ENCODE results near the gene CCDC134. TPM values are rescaled to one million over a fixed set of nuclear protein-coding genes. Genes with fewer than 3 reads are reported as not detected.

CCDC134 gene
- total and polyA plus RNA-seq, 9 of the 15 experiments (the other 6 are each of a cell fraction or from before 2014, with no cell fraction given): 0.56 to 11.9 (median 5.3) TPM

DNA sequence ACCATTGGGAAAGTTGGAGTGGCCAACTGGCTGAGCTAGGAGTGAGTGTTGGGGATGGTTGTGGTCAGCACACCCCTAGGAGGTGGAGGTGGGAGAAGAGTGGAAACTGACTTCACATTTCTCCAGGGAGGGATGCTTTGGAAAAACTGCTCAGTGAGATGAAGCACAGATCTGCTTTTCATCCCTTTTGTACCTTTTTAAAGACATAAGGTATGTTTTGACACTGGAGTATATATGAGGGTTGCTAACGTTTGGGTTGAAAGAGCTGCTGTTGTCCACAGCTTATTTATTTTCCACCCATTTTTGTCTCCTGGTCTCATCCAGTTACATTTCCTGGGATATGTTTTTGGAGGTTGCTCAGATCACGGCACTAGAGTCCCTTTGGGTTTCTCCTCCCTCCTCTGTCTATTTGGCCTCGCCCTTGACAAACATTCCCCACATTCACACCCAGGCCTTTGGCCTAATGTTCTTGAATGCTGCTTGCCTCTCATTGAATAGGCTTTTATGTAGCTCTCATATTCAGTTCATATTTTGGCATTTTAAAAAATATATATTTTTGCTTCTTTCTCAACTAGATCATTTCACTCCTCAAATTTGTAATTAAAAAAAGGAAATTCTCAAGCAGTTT, 40.7 kb downstream of the CCDC134 start:
- no TSS peak for BruUV-seq (replicated peaks)
- H3K36me3 ChIP-seq (ENCODE audit: control insufficient read depth, insufficient read depth, low read length): peaks cover 64% of the 10 kb centered on the region
- H3K4me2 ChIP-seq (ENCODE audit: insufficient read depth, low read length): no peak overlapping the region
- 66% methylated on average over 3 of the region's 3 CpGs for WGBS (ENCODE audit: insufficient coverage, low coverage, missing lambda C conversion rate)
- no peaks in the 10 kb centered on the region for H3K9me3 ChIP-seq (replicated peaks; ENCODE audit: control insufficient read depth, insufficient read depth, low read depth, low read length)
- ATAC-seq (no peak), FAIRE-seq (no peak), DNase-seq (ENCODE audit: extremely low read depth in 1 of 4, low spot score in 3 of 4) (no peak)
- H2AFZ ChIP-seq (ENCODE audit: low read depth, low read length): no peak overlapping the region
- in situ Hi-C loops (cut with MboI): no loop called here
- intact Hi-C loops (cut with micrococcal nuclease): no loop called here
- H3K27ac ChIP-seq (ENCODE audit: extremely low read depth, low read depth, low read length): no peak overlapping the region
- peaks cover 96% of the 10 kb centered on the region for H3K79me2 ChIP-seq (ENCODE audit: control insufficient read depth, insufficient read depth, low read length)
- ChIA-PET CTCF (ENCODE audit: low intra/inter-chr PET ratio) (no interaction called here), POLR2A (no interaction called here)
- H3K27me3 ChIP-seq (ENCODE audit: control insufficient read depth in 2 of 2, insufficient read depth in 2 of 2, low read length in 2 of 2): no peaks in the 10 kb centered on the region
- H3K4me3 ChIP-seq: no peak overlapping the region
- H4K20me1 ChIP-seq (replicated peaks; ENCODE audit: control insufficient read depth, insufficient read depth, low read length): peaks cover 53% of the 10 kb centered on the region
- no peak overlapping the region for H3K9ac ChIP-seq (ENCODE audit: insufficient read depth in 1 of 2, low read depth in 2 of 2, low read length in 2 of 2)
- H3K9me1 ChIP-seq (ENCODE audit: control insufficient read depth, insufficient read depth, low read length): peaks cover 20% of the 10 kb centered on the region
- H3K4me1 ChIP-seq (replicated peaks in 1 of 2; ENCODE audit: control insufficient read depth in 2 of 2, insufficient read depth in 2 of 2, low read length in 2 of 2): peaks cover 15 to 68% of the 10 kb centered on the region in 2 experiments
- TF ChIP-seq NFATC3 (IDR thresholded peaks at IDR 0.05): no peak
- TF ChIP-seq, protein P1, sequence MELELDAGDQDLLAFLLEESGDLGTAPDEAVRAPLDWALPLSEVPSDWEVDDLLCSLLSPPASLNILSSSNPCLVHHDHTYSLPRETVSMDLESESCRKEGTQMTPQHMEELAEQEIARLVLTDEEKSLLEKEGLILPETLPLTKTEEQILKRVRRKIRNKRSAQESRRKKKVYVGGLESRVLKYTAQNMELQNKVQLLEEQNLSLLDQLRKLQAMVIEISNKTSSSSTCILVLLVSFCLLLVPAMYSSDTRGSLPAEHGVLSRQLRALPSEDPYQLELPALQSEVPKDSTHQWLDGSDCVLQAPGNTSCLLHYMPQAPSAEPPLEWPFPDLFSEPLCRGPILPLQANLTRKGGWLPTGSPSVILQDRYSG (tag; conservative IDR thresholded peaks at IDR 0.05; ENCODE audit: low read depth): no peak
- TF ChIP-seq TFE3 (CRISPR knock-in tag; IDR thresholded peaks at IDR 0.05): no peak
- no peak for TF ChIP-seq ATF1 (CRISPR knock-in tag; IDR thresholded peaks at IDR 0.05)
- TF ChIP-seq ATF1 (tag; IDR thresholded peaks at IDR 0.05): no peak
- TF ChIP-seq, protein P2, sequence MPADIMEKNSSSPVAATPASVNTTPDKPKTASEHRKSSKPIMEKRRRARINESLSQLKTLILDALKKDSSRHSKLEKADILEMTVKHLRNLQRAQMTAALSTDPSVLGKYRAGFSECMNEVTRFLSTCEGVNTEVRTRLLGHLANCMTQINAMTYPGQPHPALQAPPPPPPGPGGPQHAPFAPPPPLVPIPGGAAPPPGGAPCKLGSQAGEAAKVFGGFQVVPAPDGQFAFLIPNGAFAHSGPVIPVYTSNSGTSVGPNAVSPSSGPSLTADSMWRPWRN (IDR thresholded peaks at IDR 0.05; ENCODE audit: low read depth): no peak
- TF ChIP-seq ZNF511 (CRISPR knock-in tag; IDR thresholded peaks at IDR 0.05): no peak
- TF ChIP-seq MXI1 (IDR thresholded peaks at IDR 0.05; ENCODE audit: low read depth, low read length): no peak
- TF ChIP-seq ZNF644 (tag; IDR thresholded peaks at IDR 0.05; ENCODE audit: low read depth): no peak
- TF ChIP-seq HINFP (tag; conservative IDR thresholded peaks at IDR 0.05; ENCODE audit: low read depth): no peak
- TF ChIP-seq MTA1 (IDR thresholded peaks at IDR 0.05; ENCODE audit: borderline replicate concordance): no peak
- TF ChIP-seq CXXC5 (CRISPR knock-in tag; IDR thresholded peaks at IDR 0.05): no peak

All from K562 (cell line).